Upper lobe of left lung (tissue), 6 donors: Measurements from ENCODE around the gene PRMT9. TPM values are rescaled to one million over a fixed set of nuclear protein-coding genes. Genes with fewer than 3 reads are reported as not detected.

Experiments used
- ATAC-seq, 2 donors: fragments of 200-7000 bp; cut with Tn5 transposase; one replicate each; pipeline ENCODE4 v1.9.1; 2022; ENCODE audit warnings: mild to moderate bottlenecking in 2 of 2, moderate library complexity in 2 of 2; ENCODE audit not compliant: low FRiP score in 2 of 2
- DNase-seq, 2 donors: peaks; one replicate each; pipeline ENCODE4 v3.0.0-alpha.2; 2019 to 2020
- H3K27ac ChIP-seq, 4 donors: fragments of 200-600 bp; sonication (generic); one replicate each; pipeline ENCODE4 v1.5.1; 2016 to 2019
- H3K27me3 ChIP-seq, 4 donors: fragments of 200-600 bp; sonication (generic); one replicate each; pipeline ENCODE4 v1.5.1; 2017 to 2019
- H3K36me3 ChIP-seq, 4 donors: fragments of 200-600 bp; sonication (generic); one replicate each; pipeline ENCODE4 v1.5.1; 2016 to 2019
- H3K4me1 ChIP-seq, 4 donors: fragments of 200-600 bp; sonication (generic); one replicate each; pipeline ENCODE4 v1.5.1; 2018 to 2019
- H3K4me3 ChIP-seq, 4 donors: fragments of 200-600 bp; sonication (generic); one replicate each; pipeline ENCODE4 v1.5.1; 2017 to 2019; ENCODE audit warnings: mild to moderate bottlenecking in 2 of 4, moderate library complexity in 1 of 4
- H3K9me3 ChIP-seq, 4 donors: fragments of 200-600 bp; sonication (generic); one replicate each; pipeline ENCODE4 v1.5.1; 2018 to 2019
- CTCF ChIP-seq, 6 experiments: fragments of 450-650 bp in 4 of 6; fragments of 200-600 bp in 2 of 6; sonication (generic) in 2 of 6; IDR thresholded peaks; one replicate each; pipeline ENCODE4 v1.5.1; 2016 to 2019; ENCODE audit warnings: antibody characterized with exemption in 6 of 6
- EP300 ChIP-seq, 4 donors: sonication (generic); formaldehyde crosslinking; IDR thresholded peaks; one replicate each; pipeline ENCODE4 v1.5.1; 2017; ENCODE audit warnings: antibody characterized with exemption in 4 of 4, control low read depth in 2 of 4
- POLR2A ChIP-seq, 4 donors: fragments of 450-650 bp; IDR thresholded peaks; one replicate each; pipeline ENCODE4 v1.5.1; 2016 to 2017; ENCODE audit warnings: antibody characterized with exemption in 4 of 4, mild to moderate bottlenecking in 2 of 4
- POLR2AphosphoS5 ChIP-seq, 2 donors: sonication (generic); formaldehyde crosslinking; IDR thresholded peaks; one replicate each; pipeline ENCODE4 v1.5.1; 2017; ENCODE audit warnings: antibody characterized with exemption in 2 of 2
- WGBS, 2 donors: methylation state at CpG; one replicate each; pipeline ENCODE4 v1.1.5; 2017 to 2018; 5-methylcytosine and 5-hydroxymethylcytosine counted together
- total RNA-seq, 6 donors: library from RNA; depleted of rRNA in 4 of 6; stranded (reverse); fragments of >200 nt in 4 of 6; gene quantifications; one replicate each; pipeline versions ENCODE4 v1.1.0 to v1.2.1, GENCODE V29; 2016 to 2021
- donor health status: DM: no; HTN: no; CAD: no; lungs with moderate emphysema.
- donor health status: DM: no; HTN: yes; CAD: no; lungs with severe emphysema.

PRMT9 gene
- total RNA-seq, 6 donors from 2014 or later, result 5.7 to 12.6 (median 8.0) TPM

- H3K27ac ChIP-seq, result peak overlapping the region in 2 of 4 donors; percentile 84 to 93
- H3K27me3 ChIP-seq, result no peaks in the 10 kb centered on the region
- TF ChIP-seq POLR2A (IDR thresholded peaks at IDR 0.05) (no peak), EP300 (IDR thresholded peaks at IDR 0.05) (no peak), POLR2AphosphoS5 (IDR thresholded peaks at IDR 0.05) (no peak), CTCF (IDR thresholded peaks at IDR 0.05) (no peak)
- DNase-seq, result no peak
- H3K9me3 ChIP-seq, result no peaks in the 10 kb centered on the region
- H3K4me1 ChIP-seq, result peaks cover 0 to 20% (median 12%) of the 10 kb centered on the region in 4 donors
- peak overlapping the region in 3 of 4 donors; percentile 62 to 73 (median 65) for H3K4me3 ChIP-seq
- WGBS, 2 donors, result 43 to 58% methylated on average over 3 of the region's 3 CpGs
- no peak for ATAC-seq
- peaks cover 0 to 15% (median 2%) of the 10 kb centered on the region in 4 donors for H3K36me3 ChIP-seq
Measured at GRCh38 chr4:147682755-147683154, 1.2 kb downstream of the PRMT9 start.

GRCh38 chr4:147678796-147679549 is 5.0 kb downstream of the PRMT9 start:
- TF ChIP-seq EP300 (IDR thresholded peaks at IDR 0.05) (no peak), POLR2AphosphoS5 (IDR thresholded peaks at IDR 0.05) (no peak), CTCF (IDR thresholded peaks at IDR 0.05) (no peak), POLR2A (IDR thresholded peaks at IDR 0.05) (no peak)
- H3K27me3 ChIP-seq, result no peaks in the 10 kb centered on the region
- no peaks in the 10 kb centered on the region for H3K9me3 ChIP-seq
- H3K4me3 ChIP-seq, result no peak overlapping the region
- DNase-seq, result no peak
- no peak for ATAC-seq
- H3K4me1 ChIP-seq, result peaks cover 0 to 14% (median 10%) of the 10 kb centered on the region in 4 donors
- H3K27ac ChIP-seq, result no peak overlapping the region
- 95 to 98% methylated on average over 12 of the region's 12 CpGs for WGBS, 2 donors
- H3K36me3 ChIP-seq, result peaks cover 0 to 15% (median 2%) of the 10 kb centered on the region in 4 donors

- peaks cover 0 to 12% (median 9%) of the 10 kb centered on the region in 4 donors for H3K4me1 ChIP-seq
- H3K27me3 ChIP-seq, result no peaks in the 10 kb centered on the region
- TF ChIP-seq EP300 (IDR thresholded peaks at IDR 0.05), result no peak
- TF ChIP-seq POLR2A (IDR thresholded peaks at IDR 0.05), result no peak
- no peak for TF ChIP-seq CTCF (IDR thresholded peaks at IDR 0.05)
- TF ChIP-seq POLR2AphosphoS5 (IDR thresholded peaks at IDR 0.05), result no peak
- 64 to 70% methylated on average over 5 of the region's 5 CpGs for WGBS, 2 donors
- H3K36me3 ChIP-seq, result peaks cover 0 to 15% (median 2%) of the 10 kb centered on the region in 4 donors
- DNase-seq, result no peak
- H3K27ac ChIP-seq, result no peak overlapping the region
- ATAC-seq, result no peak
- no peaks in the 10 kb centered on the region for H3K9me3 ChIP-seq
- no peak overlapping the region for H3K4me3 ChIP-seq
Measured at GRCh38 chr4:147678106-147678505, 5.9 kb downstream of the PRMT9 start.

GRCh38 chr4:147674496-147674895 is 9.5 kb downstream of the PRMT9 start:
- DNase-seq (no peak), ATAC-seq (no peak)
- Histone ChIP-seq H3K4me1 (no peaks in the 10 kb centered on the region), H3K4me3 (no peak overlapping the region), H3K36me3 (peaks cover 0 to 25% (median 3%) of the 10 kb centered on the region in 4 donors), H3K27me3 (no peaks in the 10 kb centered on the region), H3K9me3 (no peaks in the 10 kb centered on the region), H3K27ac (no peak overlapping the region)
- TF ChIP-seq POLR2AphosphoS5 (IDR thresholded peaks at IDR 0.05) (no peak), CTCF (IDR thresholded peaks at IDR 0.05) (no peak), POLR2A (IDR thresholded peaks at IDR 0.05) (no peak), EP300 (IDR thresholded peaks at IDR 0.05) (no peak)
- 88 to 95% methylated on average over 1 of the region's 1 CpG for WGBS, 2 donors
